Fibroblast of skin of left quadriceps (primary cell): Measurements from ENCODE around the gene AQP1.

Experiments used
- DNase-seq, 2 experiments: peaks; one replicate each; pipeline ENCODE4 v3.0.0-alpha.2; 2013; ENCODE audit warnings: low read depth in 2 of 2

Gene AQP1

DNA sequence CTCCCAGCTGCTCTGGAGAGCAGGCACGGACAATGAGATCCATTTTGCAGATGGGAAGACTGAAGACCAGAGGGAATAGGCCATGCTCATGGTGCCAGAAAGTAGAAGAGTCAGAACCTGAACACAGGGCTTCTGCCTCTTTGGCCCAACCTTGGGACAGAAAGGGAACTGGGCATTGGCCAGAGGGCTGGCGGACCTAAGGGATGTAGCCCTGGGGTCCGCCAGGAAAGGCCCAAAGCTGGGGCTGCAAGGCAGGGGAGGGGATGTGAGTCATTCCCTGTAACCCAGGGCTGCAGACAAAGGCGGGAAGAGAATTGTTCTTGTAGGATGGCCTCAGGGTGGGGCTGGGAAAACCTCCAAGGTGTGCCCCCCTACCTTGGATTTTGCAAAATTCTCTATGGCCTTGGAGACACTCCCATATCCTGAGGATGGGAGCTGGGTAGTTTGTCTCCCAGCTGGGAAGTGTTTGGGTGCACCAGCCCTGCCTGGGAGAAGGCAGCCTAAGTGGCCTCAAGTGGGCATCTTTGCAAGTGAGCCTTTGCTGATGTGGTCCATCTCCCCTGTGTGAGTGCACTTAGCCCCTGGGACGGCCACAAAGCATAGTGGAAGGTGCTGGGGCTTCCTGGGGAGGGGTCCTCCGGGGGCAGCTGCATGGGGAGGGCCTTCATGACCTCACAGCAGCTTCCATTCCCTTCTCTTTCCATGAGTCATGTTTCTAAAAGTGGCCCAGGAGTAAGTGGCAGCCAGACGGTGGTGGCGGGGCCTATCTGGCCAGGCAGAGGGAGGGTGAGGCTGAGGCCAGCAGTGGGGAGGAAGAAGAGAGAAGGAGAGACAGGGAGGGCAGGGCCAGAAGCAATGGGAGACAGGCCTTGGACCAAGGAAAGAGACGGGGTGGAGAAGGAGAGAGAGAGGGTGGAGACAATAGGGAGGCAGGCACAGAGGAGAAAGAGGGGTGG lies 9.2 kb downstream of the AQP1 start:
- DNase-seq, result no peak

DNA sequence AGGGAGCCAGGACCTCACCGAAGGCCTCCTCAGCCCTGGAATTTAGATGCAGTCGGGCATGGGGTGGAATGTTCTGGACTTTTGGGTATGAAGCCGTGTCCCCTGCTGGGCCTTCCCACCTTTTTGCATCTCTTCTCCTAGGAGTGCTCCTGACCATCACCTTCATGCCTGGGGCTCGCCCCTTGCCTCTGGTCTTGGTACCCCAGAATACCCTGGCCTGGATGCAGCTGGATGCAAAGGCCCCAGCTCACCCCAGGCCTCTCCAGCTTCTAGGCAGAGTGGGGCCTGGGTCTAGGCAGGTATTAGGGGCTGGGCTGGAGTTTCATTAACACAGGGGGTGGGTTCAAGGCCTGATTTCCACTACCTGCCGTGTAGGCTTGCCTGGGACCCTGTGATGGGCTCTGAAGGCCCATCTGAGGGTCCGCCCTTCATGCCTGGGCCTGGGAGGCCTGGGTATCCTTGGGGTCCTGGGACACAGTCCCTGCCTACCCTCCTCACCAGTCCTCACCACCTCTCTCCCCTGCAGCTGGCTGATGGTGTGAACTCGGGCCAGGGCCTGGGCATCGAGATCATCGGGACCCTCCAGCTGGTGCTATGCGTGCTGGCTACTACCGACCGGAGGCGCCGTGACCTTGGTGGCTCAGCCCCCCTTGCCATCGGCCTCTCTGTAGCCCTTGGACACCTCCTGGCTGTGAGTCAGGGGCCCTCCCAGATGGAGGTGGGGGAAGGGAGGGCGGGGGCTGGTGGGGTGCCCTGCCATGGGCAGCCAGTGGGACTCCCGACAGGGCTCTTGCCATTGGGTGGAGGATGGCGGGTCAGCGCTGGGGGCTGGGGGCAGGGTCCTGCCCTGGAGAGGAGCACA lies 10.1 kb downstream of the AQP1 start:
- DNase-seq, result no peak

DNA sequence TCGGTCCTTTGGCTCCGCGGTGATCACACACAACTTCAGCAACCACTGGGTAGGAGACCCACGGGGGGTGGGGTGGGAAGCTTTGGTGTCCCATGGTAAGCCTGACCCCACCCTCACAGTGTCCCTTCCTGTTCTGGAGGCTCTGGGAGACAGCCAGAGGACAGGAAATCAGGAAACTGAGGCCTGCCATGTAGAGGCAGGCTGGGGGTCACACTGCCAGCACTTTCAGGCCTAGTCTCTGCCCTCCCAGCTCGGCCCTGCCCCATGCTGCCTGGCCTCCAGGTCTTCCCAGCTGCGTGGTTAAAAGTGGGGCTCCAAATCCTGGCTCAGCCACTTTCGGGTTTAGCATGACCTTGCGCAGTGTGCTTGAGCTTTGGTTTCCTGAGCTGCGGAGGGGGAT lies 10.9 kb downstream of the AQP1 start:
- no peak for DNase-seq

DNA sequence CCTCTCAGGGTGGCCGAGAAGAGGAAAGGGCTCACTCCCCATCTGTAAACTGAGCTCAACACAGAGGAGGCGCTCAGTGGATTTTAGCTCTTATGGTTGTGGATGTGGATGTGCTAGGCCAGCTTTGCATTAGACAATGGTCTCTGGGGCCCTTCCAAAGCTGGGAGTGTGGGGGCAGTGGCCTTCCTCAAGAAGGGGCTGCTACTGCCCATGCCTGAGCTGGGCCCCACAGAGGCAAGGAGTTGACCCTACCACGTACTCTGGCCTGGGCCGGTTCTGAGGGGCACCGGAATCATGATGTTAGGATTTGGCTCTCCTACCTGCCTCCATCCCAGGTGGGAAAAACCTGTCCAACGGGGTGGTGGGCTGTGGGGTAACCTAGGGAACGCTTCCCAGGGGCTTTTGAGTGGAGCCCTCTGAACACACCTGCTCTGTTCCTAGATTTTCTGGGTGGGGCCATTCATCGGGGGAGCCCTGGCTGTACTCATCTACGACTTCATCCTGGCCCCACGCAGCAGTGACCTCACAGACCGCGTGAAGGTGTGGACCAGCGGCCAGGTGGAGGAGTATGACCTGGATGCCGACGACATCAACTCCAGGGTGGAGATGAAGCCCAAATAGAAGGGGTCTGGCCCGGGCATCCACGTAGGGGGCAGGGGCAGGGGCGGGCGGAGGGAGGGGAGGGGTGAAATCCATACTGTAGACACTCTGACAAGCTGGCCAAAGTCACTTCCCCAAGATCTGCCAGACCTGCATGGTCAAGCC lies 11.5 kb downstream of the AQP1 start:
- no peak for DNase-seq

DNA sequence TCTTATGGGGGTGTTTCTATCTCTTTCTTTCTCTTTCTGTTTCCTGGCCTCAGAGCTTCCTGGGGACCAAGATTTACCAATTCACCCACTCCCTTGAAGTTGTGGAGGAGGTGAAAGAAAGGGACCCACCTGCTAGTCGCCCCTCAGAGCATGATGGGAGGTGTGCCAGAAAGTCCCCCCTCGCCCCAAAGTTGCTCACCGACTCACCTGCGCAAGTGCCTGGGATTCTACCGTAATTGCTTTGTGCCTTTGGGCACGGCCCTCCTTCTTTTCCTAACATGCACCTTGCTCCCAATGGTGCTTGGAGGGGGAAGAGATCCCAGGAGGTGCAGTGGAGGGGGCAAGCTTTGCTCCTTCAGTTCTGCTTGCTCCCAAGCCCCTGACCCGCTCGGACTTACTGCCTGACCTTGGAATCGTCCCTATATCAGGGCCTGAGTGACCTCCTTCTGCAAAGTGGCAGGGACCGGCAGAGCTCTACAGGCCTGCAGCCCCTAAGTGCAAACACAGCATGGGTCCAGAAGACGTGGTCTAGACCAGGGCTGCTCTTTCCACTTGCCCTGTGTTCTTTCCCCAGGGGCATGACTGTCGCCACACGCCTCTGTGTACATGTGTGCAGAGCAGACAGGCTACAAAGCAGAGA lies 12.2 kb downstream of the AQP1 start:
- DNase-seq, result no peak

DNA sequence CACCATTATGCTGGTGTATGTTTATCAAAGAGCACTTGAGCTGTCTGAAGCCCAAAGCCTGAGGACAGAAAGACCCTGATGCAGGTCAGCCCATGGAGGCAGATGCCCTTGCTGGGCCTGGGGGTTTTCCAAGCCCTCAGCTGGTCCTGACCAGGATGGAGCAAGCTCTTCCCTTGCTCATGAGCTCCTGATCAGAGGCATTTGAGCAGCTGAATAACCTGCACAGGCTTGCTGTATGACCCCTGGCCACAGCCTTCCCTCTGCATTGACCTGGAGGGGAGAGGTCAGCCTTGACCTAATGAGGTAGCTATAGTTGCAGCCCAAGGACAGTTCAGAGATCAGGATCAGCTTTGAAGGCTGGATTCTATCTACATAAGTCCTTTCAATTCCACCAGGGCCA lies 13.0 kb downstream of the AQP1 start:
- DNase-seq, result no peak

DNA sequence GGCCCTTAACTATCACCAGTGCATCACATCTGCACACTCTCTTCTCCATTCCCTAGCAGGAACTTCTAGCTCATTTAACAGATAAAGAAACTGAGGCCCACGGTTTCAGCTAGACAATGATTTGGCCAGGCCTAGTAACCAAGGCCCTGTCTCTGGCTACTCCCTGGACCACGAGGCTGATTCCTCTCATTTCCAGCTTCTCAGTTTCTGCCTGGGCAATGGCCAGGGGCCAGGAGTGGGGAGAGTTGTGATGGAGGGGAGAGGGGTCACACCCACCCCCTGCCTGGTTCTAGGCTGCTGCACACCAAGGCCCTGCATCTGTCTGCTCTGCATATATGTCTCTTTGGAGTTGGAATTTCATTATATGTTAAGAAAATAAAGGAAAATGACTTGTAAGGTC lies 13.5 kb downstream of the AQP1 start:
- no peak for DNase-seq

DNA sequence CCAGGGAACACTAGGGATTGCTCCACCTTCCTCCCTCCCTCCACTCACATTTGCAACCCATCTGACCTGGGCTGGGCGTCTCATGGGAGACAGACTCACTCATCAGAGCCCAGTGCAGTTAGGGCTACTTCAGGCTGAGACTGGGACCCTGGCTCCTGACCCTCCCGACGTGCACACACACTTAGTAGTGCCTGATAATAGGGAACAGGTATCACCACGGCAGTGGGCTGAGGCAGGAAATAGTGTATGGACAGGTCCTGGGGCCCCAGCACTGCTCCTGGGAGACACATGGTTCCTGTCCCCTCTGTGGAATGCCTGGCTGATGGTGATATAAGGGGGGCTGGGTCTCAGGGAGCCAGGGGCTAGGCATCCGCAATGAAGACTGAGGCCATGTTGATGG lies 14.3 kb downstream of the AQP1 start:
- no peak for DNase-seq

DNA sequence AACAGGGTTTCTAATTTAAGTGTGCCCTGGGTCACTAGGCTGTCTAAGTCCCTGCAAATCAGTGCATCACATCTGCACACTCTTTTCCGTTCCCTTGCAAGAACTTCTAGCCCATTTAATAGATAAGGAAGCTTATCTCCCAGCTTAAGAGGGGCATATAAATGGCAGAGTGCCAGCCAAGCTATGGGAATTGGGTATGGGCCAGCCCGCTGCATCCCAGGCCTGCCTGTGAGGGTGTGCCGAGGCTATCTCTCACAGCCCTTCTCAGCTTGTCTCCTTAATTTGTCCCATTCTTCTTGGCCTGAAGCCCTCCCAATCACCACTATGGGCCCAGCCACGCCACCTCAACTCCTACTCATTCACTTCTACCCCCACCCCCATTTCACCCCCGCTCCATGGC lies 14.7 kb downstream of the AQP1 start:
- DNase-seq, result no peak

DNA sequence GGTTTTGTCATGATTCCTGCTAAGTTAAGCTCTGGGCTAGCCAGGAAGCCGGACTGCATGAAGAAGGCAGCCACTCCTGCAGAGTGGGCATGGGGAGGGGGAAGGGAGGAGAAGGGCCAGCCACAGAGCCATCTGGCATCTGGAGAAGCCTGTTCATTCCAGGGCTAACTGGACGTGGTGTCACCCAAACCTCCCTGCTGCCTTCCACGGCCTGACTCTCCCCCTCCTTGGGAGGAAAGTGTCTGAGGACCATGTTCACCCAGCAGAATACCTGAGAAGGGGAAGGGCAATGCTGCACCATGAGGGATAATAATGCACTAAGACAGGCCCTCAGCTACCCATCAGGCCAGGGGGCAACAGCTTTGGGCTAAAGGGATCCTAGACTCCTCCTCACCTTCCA lies 15.4 kb downstream of the AQP1 start:
- no peak for DNase-seq

DNA sequence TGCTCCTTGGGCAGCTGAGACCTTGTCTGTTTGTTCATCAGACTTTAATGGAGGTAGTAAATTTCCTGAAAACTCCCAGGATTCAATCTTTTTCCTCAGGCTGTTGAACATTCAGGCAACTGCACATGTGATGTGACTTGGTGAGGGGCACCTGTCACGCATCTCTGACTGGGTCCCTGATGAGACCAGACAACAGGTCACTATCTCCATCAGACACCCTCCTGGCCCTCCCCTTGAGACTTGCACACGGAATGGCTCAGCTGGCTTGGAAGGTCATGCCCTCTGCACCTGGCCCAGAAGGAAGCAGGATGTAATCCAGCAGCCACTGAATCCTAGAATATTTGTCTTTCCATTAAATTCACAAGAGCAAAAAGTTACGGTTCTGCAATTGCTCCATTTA lies 15.9 kb downstream of the AQP1 start:
- no peak for DNase-seq

DNA sequence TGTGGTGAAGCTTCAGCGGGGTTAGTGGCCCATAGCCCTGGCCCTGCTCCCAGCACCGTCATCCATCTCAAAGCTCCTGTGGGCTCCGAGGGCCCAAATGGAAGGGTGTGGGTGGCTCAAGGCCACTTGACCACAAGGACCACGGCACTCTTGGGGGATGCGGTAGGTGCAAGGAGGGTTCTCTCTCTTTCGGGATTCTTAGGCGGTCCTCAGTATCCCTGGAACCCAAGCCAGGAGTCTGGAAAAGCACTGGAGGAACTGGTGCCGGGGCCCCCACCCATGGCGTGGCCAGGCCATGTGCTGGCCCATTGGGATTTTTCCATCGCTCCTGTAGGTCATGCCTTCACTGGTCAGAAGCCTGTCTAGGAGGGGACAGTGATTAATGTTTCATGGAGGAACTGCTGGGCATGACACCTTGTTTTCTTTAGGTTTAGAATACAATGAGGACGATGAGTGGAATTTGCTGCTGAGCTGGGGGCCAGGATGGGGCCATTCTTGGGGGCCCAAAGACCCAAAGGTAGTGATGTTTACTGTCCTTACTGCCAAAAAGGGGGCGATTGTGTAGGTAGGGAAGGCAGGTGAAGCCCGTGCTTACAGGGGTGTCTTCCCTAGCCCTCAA lies 16.7 kb downstream of the AQP1 start:
- no peak for DNase-seq

DNA sequence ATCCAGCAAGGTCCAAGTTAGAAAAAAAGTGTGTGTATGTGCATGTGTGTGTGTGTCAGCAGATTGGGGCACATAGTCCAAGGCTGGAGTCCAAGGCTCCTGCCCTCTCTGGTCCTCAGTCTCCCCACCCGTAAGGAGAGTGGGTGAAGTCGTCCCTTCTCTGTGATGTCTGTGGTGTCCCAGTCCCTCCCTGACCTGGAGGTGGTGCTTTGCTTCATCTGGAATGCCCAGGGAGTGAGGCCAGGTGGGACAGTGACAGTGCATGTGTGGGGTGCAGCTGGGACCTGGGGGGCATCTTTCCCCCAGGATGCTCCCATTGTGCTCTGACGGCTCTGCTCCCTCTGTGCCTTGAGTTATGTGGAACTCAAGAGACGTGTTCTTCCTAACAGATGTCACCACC lies 18.0 kb downstream of the AQP1 start:
- no peak for DNase-seq

DNA sequence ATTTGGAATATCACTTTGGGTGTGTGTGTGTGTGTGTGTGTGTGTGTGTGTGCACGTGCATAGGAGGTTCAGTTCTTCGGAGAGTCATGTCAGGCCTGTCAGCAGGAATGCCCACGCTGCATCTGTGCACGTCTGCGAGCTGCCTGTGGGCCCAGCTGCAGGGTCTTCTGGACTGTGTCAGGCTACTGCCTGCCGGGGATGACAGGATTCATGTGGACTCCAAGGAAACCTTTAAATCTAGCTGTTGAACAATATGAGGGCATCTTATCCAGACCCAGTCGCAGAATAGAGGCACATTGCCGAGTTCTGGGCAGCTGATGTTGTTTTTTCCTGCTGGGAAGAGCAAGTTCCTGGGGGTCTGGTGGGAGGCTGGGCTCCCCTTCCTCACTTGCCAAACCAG lies 19.0 kb downstream of the AQP1 start:
- DNase-seq, result no peak

DNA sequence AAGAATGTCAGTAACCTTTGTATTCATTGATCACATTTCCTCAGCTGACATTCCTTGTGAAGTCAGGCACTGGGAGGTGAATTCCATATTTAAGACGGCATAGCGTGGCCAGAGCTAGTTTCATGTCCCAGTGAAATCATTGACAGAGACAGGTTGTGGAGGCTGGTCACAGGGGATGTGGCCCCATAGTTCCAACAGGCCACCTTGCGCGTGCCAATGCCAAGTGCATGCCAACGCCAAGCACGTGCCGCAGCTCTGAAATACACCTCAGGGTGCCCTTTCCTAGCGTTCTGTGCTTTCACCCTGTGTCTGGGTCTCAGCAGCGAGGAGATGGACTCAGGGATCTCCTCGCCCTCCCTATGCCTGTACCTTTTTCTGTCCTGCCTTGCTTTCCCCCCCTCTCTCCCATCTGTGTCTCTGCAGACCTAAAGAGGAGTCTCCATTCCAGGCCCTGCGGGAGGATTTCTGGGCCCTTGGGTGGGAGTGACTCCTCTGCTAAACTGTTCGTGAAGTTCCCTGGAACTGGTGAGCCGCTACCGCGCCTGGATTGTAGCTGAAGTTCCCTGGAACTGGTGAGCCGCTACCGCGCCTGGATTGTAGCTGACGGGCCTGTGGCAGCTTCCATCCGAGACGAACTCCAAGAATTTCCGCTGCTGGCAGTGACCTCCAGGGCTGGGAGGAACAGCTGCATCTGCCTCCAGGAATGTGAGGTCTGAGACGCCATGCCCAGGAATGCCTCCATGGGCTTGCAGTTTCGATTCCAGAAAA lies 19.7 kb downstream of the AQP1 start:
- DNase-seq, result peak in 1 of 2 experiments; percentile 12

DNA sequence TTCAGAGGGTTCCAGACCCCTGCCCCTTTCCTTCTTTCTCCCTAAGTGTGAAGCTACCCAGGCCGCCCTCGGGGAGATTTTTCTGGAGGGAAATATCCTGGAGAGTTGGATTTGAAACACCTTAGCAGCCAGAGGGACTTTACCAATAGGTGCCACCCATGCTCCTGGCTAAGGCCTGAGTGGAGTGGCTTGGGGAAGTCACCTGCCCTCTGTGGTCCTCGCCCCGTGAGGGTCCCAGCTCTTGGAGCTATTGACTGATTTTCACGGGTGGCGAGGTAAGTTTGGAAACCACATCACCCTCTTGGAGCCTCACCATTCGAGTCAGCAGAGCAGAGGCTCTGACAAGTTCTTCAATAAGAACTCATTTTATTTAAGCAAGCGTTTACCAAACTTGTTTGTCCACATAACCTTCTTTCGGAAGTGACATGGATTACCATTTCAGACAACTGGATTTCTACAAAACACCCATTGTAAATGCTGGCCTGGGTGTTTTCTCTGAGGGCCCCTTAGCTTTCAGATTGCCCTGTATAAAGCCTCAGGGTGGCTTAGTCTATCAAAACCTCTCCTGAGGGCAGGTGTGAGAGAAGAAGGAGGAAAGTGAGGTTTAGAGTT lies 20.4 kb downstream of the AQP1 start:
- DNase-seq, result no peak

DNA sequence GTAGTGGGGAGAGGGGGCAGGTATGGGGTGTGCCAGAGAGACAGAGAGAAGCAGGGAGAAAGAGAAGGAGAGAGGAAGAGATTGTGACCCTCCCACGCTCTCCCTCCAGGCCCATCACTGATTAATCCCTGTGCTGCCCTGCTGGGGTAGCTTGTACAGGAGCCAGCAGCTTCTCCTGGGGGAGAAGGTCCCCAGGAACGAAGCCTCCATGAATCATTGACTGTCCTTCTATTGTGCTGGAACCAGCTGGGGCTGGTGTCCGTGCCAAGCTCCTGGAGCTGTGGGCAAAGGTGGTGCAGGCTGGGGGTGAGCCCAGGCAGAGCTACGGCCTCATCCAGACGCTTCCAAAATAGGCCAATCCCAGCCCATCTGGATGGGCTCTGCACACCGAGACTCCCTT lies 20.9 kb downstream of the AQP1 start:
- no peak for DNase-seq

DNA sequence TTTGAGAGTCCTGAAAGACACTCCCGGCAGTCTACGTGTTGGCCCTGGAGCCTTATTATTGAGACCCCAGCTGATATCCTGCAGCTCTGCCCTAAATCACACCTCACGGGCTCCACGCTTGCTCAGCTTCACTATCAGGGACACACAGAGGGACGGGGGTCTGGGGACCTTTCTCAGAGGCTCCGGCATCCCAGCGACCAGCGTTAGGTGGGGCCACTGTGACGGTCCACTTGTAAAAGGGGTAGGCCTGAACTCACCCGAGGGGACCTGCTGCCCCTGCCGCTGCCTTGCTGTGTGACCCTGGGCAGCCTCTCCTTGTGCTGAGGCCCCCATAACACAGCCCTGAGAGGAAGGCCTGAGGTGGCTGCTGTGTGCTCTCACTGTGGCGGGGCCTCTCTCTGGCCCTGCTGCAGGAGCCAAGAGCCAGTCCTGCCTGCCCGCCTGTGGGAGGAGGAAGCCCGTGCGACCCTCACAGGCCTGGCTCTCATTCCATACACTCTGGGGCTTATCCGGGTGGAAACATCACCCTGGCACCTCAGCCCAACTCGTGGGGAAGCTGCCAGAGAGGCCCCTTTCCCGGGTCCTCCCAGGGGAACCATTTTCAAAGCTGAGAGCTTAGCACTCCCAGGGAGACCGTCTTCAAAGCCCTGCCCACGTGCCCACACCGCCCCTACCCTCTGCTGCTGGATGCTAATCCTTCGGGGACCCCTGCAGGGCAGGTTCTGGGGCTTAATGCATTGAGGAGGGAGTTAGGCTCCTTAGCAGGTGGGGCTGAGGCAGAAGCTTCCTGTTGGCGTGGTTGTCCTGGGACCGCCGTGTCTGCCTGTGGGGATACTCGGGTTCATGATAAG lies 21.7 kb downstream of the AQP1 start:
- DNase-seq, result no peak

DNA sequence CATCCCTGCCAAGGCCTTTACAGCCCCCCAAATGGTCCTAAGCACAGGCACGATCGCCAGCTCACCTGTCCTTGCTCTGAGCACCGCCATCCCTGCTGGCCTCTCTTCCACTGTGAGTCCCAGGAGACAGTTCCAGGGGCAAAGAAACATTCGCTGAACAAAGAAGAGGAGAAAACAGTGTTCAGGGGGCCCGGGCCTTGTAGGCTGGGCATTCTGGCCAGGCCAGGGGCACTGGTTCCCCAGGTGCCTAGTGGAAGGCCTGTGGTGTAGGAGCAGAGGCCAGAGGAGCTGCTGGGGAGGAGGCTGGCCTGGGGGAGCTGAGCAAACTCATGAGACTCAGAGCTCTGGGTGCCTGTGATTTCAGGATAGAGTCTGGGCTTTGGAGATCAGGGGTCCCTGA lies 22.6 kb downstream of the AQP1 start:
- no peak for DNase-seq
